MCF 10A (cell line): ENCODE measurements around the gene KCNK10. TPM values are rescaled to one million over a fixed set of nuclear protein-coding genes. Genes with fewer than 3 reads are reported as not detected.

ENCODE experiments used
- BruUV-seq: library from RNA; stranded (reverse); fragments of 400-500 nt; replicated peaks from 2 replicates; lab custom pipeline; 2021; lab: Mats Ljungman, UMichigan
- CTCF ChIA-PET: fragments of 300-600 bp; sonication (Branson Sonifier 250); formaldehyde crosslinking; extraction: SDS; loops from one replicate; lab custom pipeline; 2021; ENCODE audit warnings: antibody characterized with exemption, inconsistent platforms; lab: Yijun Ruan, JAX
- POLR2A ChIA-PET: fragments of 300-600, 350-650 bp; sonication (Branson Sonifier 250); formaldehyde crosslinking; extraction: SDS; loops from one replicate; lab custom pipeline; 2020; ENCODE audit warnings: antibody characterized with exemption, inconsistent platforms; lab: Yijun Ruan, JAX
- DNase-seq: peaks from one replicate; pipeline ENCODE4 v3.0.0-alpha.2; 2018; ENCODE audit not compliant: unreplicated experiment
- H3K27ac Mint-ChIP-seq: one replicate; pipeline ENCODE4 v1.8.0; 2022; ENCODE audit warnings: mild to moderate bottlenecking, low read depth, mixed read lengths; ENCODE audit not compliant: unreplicated experiment
- H3K27me3 Mint-ChIP-seq: one replicate; pipeline ENCODE4 v1.8.0; 2022; ENCODE audit warnings: mixed read lengths; ENCODE audit not compliant: insufficient read depth, unreplicated experiment
- H3K36me3 Mint-ChIP-seq: one replicate; pipeline ENCODE4 v1.8.0; 2022; ENCODE audit warnings: mild to moderate bottlenecking, moderate library complexity, mixed read lengths; ENCODE audit not compliant: insufficient read depth, unreplicated experiment
- H3K4me1 Mint-ChIP-seq: one replicate; pipeline ENCODE4 v1.8.0; 2022; ENCODE audit warnings: mixed read lengths; ENCODE audit not compliant: insufficient read depth, unreplicated experiment
- H3K4me3 Mint-ChIP-seq: one replicate; pipeline ENCODE4 v1.8.0; 2022; ENCODE audit warnings: mild to moderate bottlenecking, moderate library complexity, mixed read lengths; ENCODE audit not compliant: unreplicated experiment
- H3K9me3 Mint-ChIP-seq: one replicate; pipeline ENCODE4 v1.8.0; 2022; ENCODE audit warnings: mixed read lengths; ENCODE audit not compliant: unreplicated experiment
- intact Hi-C: fragments of 100-400 bp; cut with micrococcal nuclease; formaldehyde crosslinking; loops from 2 replicates; pipeline ENCODE4 v1.14.1; 2022
- total RNA-seq: library from RNA; stranded (reverse); gene quantifications from 2 replicates; pipeline ENCODE4 v1.2.3, GENCODE V29; 2022
- TF ChIP-seq, protein P1 (sequence below): fragments of 200-600 bp; IDR thresholded peaks from one replicate; pipeline ENCODE4 v1.8.0; 2022; ENCODE audit warnings: antibody characterized with exemption, mild to moderate bottlenecking; ENCODE audit not compliant: unreplicated experiment

Gene KCNK10
- total RNA-seq, 1 experiment from 2014 or later, result not detected

DNA sequence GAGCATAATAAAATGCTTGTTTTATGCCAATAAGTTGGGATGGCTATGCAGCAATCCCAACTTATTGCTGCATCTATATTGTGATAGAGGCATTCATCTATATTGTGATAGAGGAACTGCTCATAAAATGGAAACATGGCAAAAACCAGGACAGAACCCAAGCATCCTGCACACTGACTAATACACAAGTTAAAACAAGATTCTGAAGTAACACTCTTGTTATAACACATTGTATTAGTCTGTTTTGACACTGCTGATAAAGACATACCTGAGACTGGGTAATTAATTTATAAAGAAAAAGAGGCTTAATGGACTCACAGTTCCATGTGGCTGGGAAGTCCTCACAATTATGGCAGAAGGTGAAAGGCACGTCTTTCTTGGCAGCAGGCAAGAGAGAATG is 36.8 kb downstream of the KCNK10 start:
- no peak overlapping the region for H3K27ac Mint-ChIP-seq
- no peaks in the 10 kb centered on the region for H3K4me1 Mint-ChIP-seq
- no TSS peak for BruUV-seq
- ChIA-PET POLR2A (no interaction called here), CTCF (no interaction called here)
- intact Hi-C loops, result no loop called here
- DNase-seq, result no peak
- H3K4me3 Mint-ChIP-seq, result no peak overlapping the region
- no peaks in the 10 kb centered on the region for H3K9me3 Mint-ChIP-seq
- TF ChIP-seq, protein P1, sequence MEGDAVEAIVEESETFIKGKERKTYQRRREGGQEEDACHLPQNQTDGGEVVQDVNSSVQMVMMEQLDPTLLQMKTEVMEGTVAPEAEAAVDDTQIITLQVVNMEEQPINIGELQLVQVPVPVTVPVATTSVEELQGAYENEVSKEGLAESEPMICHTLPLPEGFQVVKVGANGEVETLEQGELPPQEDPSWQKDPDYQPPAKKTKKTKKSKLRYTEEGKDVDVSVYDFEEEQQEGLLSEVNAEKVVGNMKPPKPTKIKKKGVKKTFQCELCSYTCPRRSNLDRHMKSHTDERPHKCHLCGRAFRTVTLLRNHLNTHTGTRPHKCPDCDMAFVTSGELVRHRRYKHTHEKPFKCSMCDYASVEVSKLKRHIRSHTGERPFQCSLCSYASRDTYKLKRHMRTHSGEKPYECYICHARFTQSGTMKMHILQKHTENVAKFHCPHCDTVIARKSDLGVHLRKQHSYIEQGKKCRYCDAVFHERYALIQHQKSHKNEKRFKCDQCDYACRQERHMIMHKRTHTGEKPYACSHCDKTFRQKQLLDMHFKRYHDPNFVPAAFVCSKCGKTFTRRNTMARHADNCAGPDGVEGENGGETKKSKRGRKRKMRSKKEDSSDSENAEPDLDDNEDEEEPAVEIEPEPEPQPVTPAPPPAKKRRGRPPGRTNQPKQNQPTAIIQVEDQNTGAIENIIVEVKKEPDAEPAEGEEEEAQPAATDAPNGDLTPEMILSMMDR, result no peak
- no peaks in the 10 kb centered on the region for H3K36me3 Mint-ChIP-seq
- H3K27me3 Mint-ChIP-seq, result no peaks in the 10 kb centered on the region

DNA sequence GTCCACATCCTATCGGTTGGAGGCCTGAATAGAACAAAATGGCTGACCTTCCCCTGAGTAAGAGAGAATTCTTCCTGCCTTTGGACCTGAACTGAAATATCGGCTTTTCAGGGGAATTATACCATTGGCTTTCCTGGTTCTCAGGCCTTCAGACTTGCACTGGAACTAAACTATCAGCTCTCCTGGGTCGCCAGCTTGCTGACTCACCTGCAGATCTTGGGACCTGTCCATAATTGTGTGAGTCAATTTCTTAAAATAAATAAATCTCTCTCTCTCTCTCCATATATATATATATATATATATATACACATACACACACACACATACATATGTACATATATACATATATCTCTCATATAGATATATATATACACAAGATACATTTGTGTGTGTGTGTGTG is 41.6 kb downstream of the KCNK10 start:
- POLR2A ChIA-PET, result no interaction called here
- Mint-ChIP-seq H3K4me3 (no peak overlapping the region), H3K27ac (no peak overlapping the region), H3K9me3 (no peaks in the 10 kb centered on the region), H3K36me3 (no peaks in the 10 kb centered on the region), H3K4me1 (no peaks in the 10 kb centered on the region), H3K27me3 (peaks cover 30% of the 10 kb centered on the region)
- TF ChIP-seq, protein P1, result no peak
- no TSS peak for BruUV-seq
- peak; percentile 38 for DNase-seq
- CTCF ChIA-PET, result no interaction called here
- intact Hi-C loops, result no loop called here

DNA sequence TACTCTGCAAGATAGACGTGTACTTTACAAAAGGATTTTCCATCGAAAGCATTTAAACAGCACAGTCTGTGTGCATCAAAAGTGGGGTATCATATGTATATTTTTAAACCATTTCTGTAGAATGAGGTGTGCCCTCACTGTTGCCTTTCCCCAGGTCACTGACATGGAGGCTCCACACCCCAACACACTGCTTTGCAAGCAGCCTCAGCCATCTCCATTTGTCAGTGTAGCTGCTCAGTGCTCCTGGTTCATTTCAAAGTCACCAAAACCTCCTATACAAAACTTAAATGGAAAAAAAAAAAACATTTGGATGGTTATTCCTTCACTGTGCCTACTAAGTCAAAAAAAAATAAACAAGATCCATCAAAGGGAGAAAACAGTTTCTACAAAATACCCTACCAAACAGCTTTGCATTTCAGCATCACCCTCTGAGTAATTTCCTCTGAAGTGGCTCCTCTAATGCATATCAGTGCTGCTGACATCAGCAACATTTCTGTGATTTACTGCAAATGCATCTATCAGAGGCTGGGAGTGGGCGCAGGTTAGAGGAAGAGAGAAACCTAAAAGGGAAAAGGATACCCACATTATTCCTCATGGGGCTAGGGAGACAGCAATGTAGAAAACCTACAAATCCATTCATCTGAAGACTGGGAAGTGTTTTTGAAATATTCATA is 46.0 kb downstream of the KCNK10 start:
- no peak for DNase-seq
- H3K36me3 Mint-ChIP-seq, result no peaks in the 10 kb centered on the region
- peaks cover 7% of the 10 kb centered on the region for H3K4me1 Mint-ChIP-seq
- POLR2A ChIA-PET, result interaction anchor here (0.5 kb wide), 1 partner anchor 14 kb away, joined by 3 read pairs; no protein-coding TSS in a partner anchor
- no peak overlapping the region for H3K27ac Mint-ChIP-seq
- peaks cover 36% of the 10 kb centered on the region for H3K27me3 Mint-ChIP-seq
- TF ChIP-seq, protein P1, result no peak
- no peak overlapping the region for H3K4me3 Mint-ChIP-seq
- CTCF ChIA-PET, result interaction anchor here (1.1 to 1.2 kb wide), 2 partner anchors 55 to 88 kb away, joined by 4 read pairs; no protein-coding TSS in a partner anchor
- H3K9me3 Mint-ChIP-seq, result no peaks in the 10 kb centered on the region
- intact Hi-C loops, result no loop called here
- BruUV-seq, result no TSS peak

DNA sequence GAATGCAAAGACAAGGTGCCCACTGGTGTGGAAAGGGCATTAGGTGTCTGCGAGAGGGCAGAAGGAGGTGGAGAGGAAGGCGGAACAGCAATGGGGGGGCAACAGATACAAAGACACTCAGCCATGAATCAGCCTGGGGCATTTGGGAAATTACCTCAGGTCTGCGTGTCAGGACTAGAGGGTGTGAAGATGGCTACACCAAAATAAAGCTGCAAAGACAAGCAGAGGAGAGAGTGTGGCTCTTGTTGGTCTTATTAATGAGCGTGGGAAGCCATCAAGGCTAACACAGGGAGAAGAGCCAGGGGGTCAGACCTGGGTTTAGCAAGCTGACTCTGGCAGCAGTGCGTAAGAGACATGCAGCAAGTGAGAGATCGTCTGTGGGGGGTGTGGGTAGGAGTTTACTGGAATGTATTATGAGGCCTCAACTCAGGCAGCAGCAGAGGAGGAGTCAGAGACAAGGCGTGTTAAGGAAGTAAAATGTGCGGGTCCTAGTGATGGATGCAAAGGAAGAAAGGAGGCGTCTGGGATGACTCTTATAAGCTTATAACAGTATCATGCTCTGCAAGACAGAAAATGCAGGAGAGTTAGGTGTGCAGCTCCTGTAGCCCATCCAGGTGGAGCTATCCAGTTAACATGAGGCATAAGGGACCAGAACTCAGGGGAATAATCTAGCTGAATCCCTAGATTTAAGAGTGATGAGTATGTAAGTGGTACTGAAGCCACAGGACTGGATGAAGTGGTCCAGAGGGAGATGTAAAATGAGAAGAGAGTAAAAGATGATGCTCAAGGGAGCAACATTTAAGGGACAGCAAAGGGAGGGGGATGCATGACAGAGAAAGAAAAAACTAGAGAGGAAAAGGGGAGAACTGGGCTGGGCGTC is 50.4 kb downstream of the KCNK10 start:
- TF ChIP-seq, protein P1, result no peak
- H3K27me3 Mint-ChIP-seq, result peaks cover 44% of the 10 kb centered on the region
- no peak overlapping the region for H3K4me3 Mint-ChIP-seq
- H3K4me1 Mint-ChIP-seq, result peaks cover 7% of the 10 kb centered on the region
- CTCF ChIA-PET, result interaction anchor here (0.6 to 0.7 kb wide), 3 partner anchors 38 to 108 kb away, joined by 3 read pairs; no protein-coding TSS in a partner anchor
- no peak overlapping the region for H3K27ac Mint-ChIP-seq
- DNase-seq, result no peak
- no peaks in the 10 kb centered on the region for H3K36me3 Mint-ChIP-seq
- no peaks in the 10 kb centered on the region for H3K9me3 Mint-ChIP-seq
- POLR2A ChIA-PET, result no interaction called here
- BruUV-seq, result no TSS peak
- intact Hi-C loops, result no loop called here
